AG04450 (cell line): ENCODE results near the gene CNGA2. TPM values are rescaled to one million over a fixed set of nuclear protein-coding genes. Genes with fewer than 3 reads are reported as not detected.

ENCODE experiments used
- CTCF ChIA-PET: fragments of 300-600, 350-600 bp; formaldehyde crosslinking; extraction: SDS; loops from one replicate; lab custom pipeline; 2022; ENCODE audit warnings: antibody characterized with exemption, inconsistent platforms; lab: Charles Lee
- POLR2A ChIA-PET: fragments of 350-600 bp; formaldehyde crosslinking; extraction: SDS; loops from one replicate; lab custom pipeline; 2021; ENCODE audit warnings: antibody characterized with exemption, inconsistent platforms; lab: Yijun Ruan, JAX
- DNase-seq: peaks from one replicate; pipeline ENCODE4 v3.0.0-alpha.2; 2011; ENCODE audit warnings: low read depth, low spot score
- H3K27ac ChIP-seq: one replicate; pipeline ENCODE4 v1.5.1; 2012; ENCODE audit warnings: low read depth, low read length, control low read depth
- H3K27me3 ChIP-seq: one replicate; pipeline ENCODE4 v1.6.0; 2012; ENCODE audit warnings: low read length; ENCODE audit not compliant: control insufficient read depth, insufficient read depth
- H3K4me3 ChIP-seq: 2 replicates; pipeline ENCODE4 v1.5.1; 2011; ENCODE audit warnings: mild to moderate bottlenecking, low read depth, low read length, control low read depth
- H3K9me3 ChIP-seq: 2 replicates; pipeline ENCODE4 v1.5.1; 2012; ENCODE audit warnings: low read length; ENCODE audit not compliant: control insufficient read depth, insufficient read depth
- CTCF ChIP-seq: IDR thresholded peaks from 2 replicates; pipeline ENCODE4 v1.5.1; 2011; ENCODE audit warnings: low read depth, low read length, control low read depth, inconsistent platforms
- polyA plus RNA-seq: library from polyadenylated mRNA; depleted of rRNA; stranded (reverse); fragments of >200 nt; gene quantifications from 2 replicates; pipeline ENCODE4 v1.2.3, GENCODE V29; 2011

The CNGA2 gene
- polyA plus RNA-seq, 1 experiment = not detected

- no peak for TF ChIP-seq CTCF
- Histone ChIP-seq H3K27me3 (no peaks in the 10 kb centered on the region), H3K27ac (no peak overlapping the region), H3K4me3 (no peak overlapping the region), H3K9me3 (no peaks in the 10 kb centered on the region)
- POLR2A ChIA-PET = no interaction called here
- DNase-seq = no peak
- CTCF ChIA-PET = no interaction called here
Observed at GRCh38 chrX:151699746-151700145, 34.8 kb upstream of the CNGA2 start.

- H3K27me3 ChIP-seq = no peaks in the 10 kb centered on the region
- no peaks in the 10 kb centered on the region for H3K9me3 ChIP-seq
- CTCF ChIA-PET = no interaction called here
- TF ChIP-seq CTCF = no peak
- H3K27ac ChIP-seq = no peak overlapping the region
- H3K4me3 ChIP-seq = no peak overlapping the region
- POLR2A ChIA-PET = no interaction called here
- no peak for DNase-seq
Observed at GRCh38 chrX:151700581-151700980, 34.0 kb upstream of the CNGA2 start.

- CTCF ChIA-PET = no interaction called here
- POLR2A ChIA-PET = no interaction called here
Observed at GRCh38 chrX:151701071-151701470, 33.5 kb upstream of the CNGA2 start.

GRCh38 chrX:151701531-151701930 is 33.0 kb upstream of the CNGA2 start:
- CTCF ChIA-PET = no interaction called here
- POLR2A ChIA-PET = no interaction called here
- Histone ChIP-seq H3K27me3 (no peaks in the 10 kb centered on the region), H3K27ac (no peak overlapping the region), H3K4me3 (no peak overlapping the region), H3K9me3 (no peaks in the 10 kb centered on the region)
- DNase-seq = no peak
- no peak for TF ChIP-seq CTCF

More at GRCh38 chrX:151701071-151701470, 33.5 kb upstream of the CNGA2 start:
- no peaks in the 10 kb centered on the region for H3K27me3 ChIP-seq
- no peak for TF ChIP-seq CTCF
- H3K27ac ChIP-seq = no peak overlapping the region
- no peaks in the 10 kb centered on the region for H3K9me3 ChIP-seq
- DNase-seq = no peak
- no peak overlapping the region for H3K4me3 ChIP-seq

GRCh38 chrX:151702026-151702714 is 32.4 kb upstream of the CNGA2 start:
- DNase-seq = no peak
- no peak for TF ChIP-seq CTCF
- H3K27me3 ChIP-seq = no peaks in the 10 kb centered on the region
- no peak overlapping the region for H3K27ac ChIP-seq
- H3K9me3 ChIP-seq = no peaks in the 10 kb centered on the region
- ChIA-PET POLR2A (no interaction called here), CTCF (no interaction called here)
- H3K4me3 ChIP-seq = no peak overlapping the region
